C4-2B (cell line): ENCODE results near the gene MOBP.

Experiments
- CTCF ChIP-seq: fragments of 450-650 bp; conservative IDR thresholded peaks from 2 replicates; pipeline ENCODE4 v1.5.1; 2017; ENCODE audit warnings: mild to moderate bottlenecking
- ZFX ChIP-seq: fragments of 450-650 bp; IDR thresholded peaks from 2 replicates; pipeline ENCODE4 v1.6.1; 2017

GRCh38 chr3:39420543-39420942, 46.9 kb upstream of the MOBP start:
- TF ChIP-seq CTCF (no peak), ZFX (no peak)
